SU-DHL-6 (cell line): Measurements from ENCODE around the gene KMT5B.

Source experiments
- H2AFZ ChIP-seq: fragments of 200-600 bp; sonication (generic); 2 replicates; pipeline ENCODE4 v1.6.1; 2014; ENCODE audit warnings: low read depth, mild to moderate bottlenecking, moderate library complexity, mixed read lengths, antibody characterized with exemption, low read length; ENCODE audit not compliant: severe bottlenecking
- H3F3A ChIP-seq: fragments of 200-600 bp; shearing (Covaris generic); 2 replicates; pipeline ENCODE4 v1.6.0; 2016; ENCODE audit warnings: antibody characterized with exemption, mild to moderate bottlenecking; ENCODE audit not compliant: insufficient read depth
- H3K27ac ChIP-seq: fragments of 200-600 bp; sonication (generic); 2 replicates; pipeline ENCODE4 v1.5.1; 2016; ENCODE audit warnings: low read depth, mild to moderate bottlenecking, low read length, moderate library complexity, mixed read lengths
- H3K27me3 ChIP-seq: fragments of 200-600 bp; sonication (generic), shearing (Covaris generic); 2 replicates; pipeline ENCODE4 v1.6.0; 2014; ENCODE audit warnings: mild to moderate bottlenecking, low read length
- H3K36me3 ChIP-seq: fragments of 200-600 bp; sonication (generic); 2 replicates; pipeline ENCODE4 v1.6.1; 2014; ENCODE audit warnings: mild to moderate bottlenecking, low read length, mixed read lengths
- H3K4me2 ChIP-seq: fragments of 300-600, 200-600 bp; shearing (Covaris generic), sonication (generic); 2 replicates; pipeline ENCODE4 v1.6.0; 2014; ENCODE audit warnings: low read length, low read depth, mild to moderate bottlenecking; ENCODE audit not compliant: poor library complexity, severe bottlenecking
- H3K4me3 ChIP-seq: fragments of 200-600 bp; sonication (generic); 2 replicates; pipeline ENCODE4 v1.5.1; 2014; ENCODE audit warnings: antibody characterized with exemption, low read length, mild to moderate bottlenecking, mixed read lengths; ENCODE audit not compliant: insufficient read depth, poor library complexity, severe bottlenecking
- H3K79me2 ChIP-seq: fragments of 200-600 bp; sonication (generic); 2 replicates; pipeline ENCODE4 v1.6.1; 2014; ENCODE audit warnings: mild to moderate bottlenecking, low read length, moderate library complexity; ENCODE audit not compliant: insufficient read depth
- H3K9ac ChIP-seq: fragments of 200-600 bp; sonication (generic); 2 replicates; pipeline ENCODE4 v1.7.0; 2014; ENCODE audit warnings: mild to moderate bottlenecking, low read length
- H3K9me2 ChIP-seq: fragments of 200-600 bp; sonication (generic); replicated peaks from 2 replicates; pipeline ENCODE4 v1.6.1; 2014; ENCODE audit warnings: low read length; ENCODE audit not compliant: insufficient read depth
- H3K9me3 ChIP-seq: fragments of 200-600 bp; sonication (generic); 2 replicates; pipeline ENCODE4 v1.6.1; 2014; ENCODE audit warnings: low read length, mixed read lengths; ENCODE audit not compliant: insufficient read depth
- H4K20me1 ChIP-seq: fragments of 200-600 bp; sonication (generic); 2 replicates; pipeline ENCODE4 v1.6.1; 2014; ENCODE audit warnings: low read depth, mild to moderate bottlenecking, antibody characterized with exemption, low read length, moderate library complexity, mixed read lengths
- EZH2phosphoT487 ChIP-seq: fragments of 200-600 bp; sonication (generic), shearing (Covaris generic); conservative IDR thresholded peaks from 2 replicates; pipeline ENCODE4 v1.6.1; 2018; ENCODE audit warnings: mild to moderate bottlenecking, antibody characterized with exemption, low read length, moderate library complexity, mixed read lengths
- TF ChIP-seq, protein P1 (sequence below): fragments of 200-600 bp; sonication (generic); IDR thresholded peaks from one replicate; pipeline ENCODE4 v1.5.1; 2017; ENCODE audit warnings: antibody characterized with exemption, mild to moderate bottlenecking, low read length, moderate library complexity; ENCODE audit not compliant: insufficient read depth, poor library complexity, severe bottlenecking

The KMT5B gene

GRCh38 chr11:68120273-68121066 is 92.6 kb downstream of the KMT5B start:
- H3K79me2 ChIP-seq, result peaks cover 50% of the 10 kb centered on the region
- H3K4me3 ChIP-seq, result peak overlapping the region; percentile 47
- no peaks in the 10 kb centered on the region for H3K9me3 ChIP-seq
- no peaks in the 10 kb centered on the region for H3K27me3 ChIP-seq
- H3K36me3 ChIP-seq, result no peaks in the 10 kb centered on the region
- no peaks in the 10 kb centered on the region for H3K9me2 ChIP-seq
- peaks cover 4% of the 10 kb centered on the region; the same call in 1 of the 2 replicates for H4K20me1 ChIP-seq
- H2AFZ ChIP-seq, result no peak overlapping the region
- H3F3A ChIP-seq, result peaks cover 8% of the 10 kb centered on the region
- peak overlapping the region; percentile 67 for H3K9ac ChIP-seq
- TF ChIP-seq, protein P1, sequence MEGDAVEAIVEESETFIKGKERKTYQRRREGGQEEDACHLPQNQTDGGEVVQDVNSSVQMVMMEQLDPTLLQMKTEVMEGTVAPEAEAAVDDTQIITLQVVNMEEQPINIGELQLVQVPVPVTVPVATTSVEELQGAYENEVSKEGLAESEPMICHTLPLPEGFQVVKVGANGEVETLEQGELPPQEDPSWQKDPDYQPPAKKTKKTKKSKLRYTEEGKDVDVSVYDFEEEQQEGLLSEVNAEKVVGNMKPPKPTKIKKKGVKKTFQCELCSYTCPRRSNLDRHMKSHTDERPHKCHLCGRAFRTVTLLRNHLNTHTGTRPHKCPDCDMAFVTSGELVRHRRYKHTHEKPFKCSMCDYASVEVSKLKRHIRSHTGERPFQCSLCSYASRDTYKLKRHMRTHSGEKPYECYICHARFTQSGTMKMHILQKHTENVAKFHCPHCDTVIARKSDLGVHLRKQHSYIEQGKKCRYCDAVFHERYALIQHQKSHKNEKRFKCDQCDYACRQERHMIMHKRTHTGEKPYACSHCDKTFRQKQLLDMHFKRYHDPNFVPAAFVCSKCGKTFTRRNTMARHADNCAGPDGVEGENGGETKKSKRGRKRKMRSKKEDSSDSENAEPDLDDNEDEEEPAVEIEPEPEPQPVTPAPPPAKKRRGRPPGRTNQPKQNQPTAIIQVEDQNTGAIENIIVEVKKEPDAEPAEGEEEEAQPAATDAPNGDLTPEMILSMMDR, result no peak
- no peak for TF ChIP-seq EZH2phosphoT487
- H3K4me2 ChIP-seq, result peak overlapping the region; percentile 53
- peak overlapping the region; percentile 55 for H3K27ac ChIP-seq

- no peak for TF ChIP-seq EZH2phosphoT487
- TF ChIP-seq, protein P1, result no peak
- Histone ChIP-seq H3K9me3 (no peaks in the 10 kb centered on the region), H3K4me3 (peak overlapping the region; percentile 47), H3K9me2 (no peaks in the 10 kb centered on the region), H3K9ac (peak overlapping the region; percentile 27; the same call in 1 of the 2 replicates), H2AFZ (no peak overlapping the region), H3K27me3 (no peaks in the 10 kb centered on the region), H3K27ac (peak overlapping the region; percentile 67), H3F3A (peaks cover 8% of the 10 kb centered on the region), H3K36me3 (no peaks in the 10 kb centered on the region), H4K20me1 (peaks cover 7% of the 10 kb centered on the region; the same call in 1 of the 2 replicates), H3K4me2 (peak overlapping the region; percentile 53), H3K79me2 (peaks cover 66% of the 10 kb centered on the region)
These were observed 94.2 kb downstream of the KMT5B start for GRCh38 chr11:68118706-68119448.

DNA sequence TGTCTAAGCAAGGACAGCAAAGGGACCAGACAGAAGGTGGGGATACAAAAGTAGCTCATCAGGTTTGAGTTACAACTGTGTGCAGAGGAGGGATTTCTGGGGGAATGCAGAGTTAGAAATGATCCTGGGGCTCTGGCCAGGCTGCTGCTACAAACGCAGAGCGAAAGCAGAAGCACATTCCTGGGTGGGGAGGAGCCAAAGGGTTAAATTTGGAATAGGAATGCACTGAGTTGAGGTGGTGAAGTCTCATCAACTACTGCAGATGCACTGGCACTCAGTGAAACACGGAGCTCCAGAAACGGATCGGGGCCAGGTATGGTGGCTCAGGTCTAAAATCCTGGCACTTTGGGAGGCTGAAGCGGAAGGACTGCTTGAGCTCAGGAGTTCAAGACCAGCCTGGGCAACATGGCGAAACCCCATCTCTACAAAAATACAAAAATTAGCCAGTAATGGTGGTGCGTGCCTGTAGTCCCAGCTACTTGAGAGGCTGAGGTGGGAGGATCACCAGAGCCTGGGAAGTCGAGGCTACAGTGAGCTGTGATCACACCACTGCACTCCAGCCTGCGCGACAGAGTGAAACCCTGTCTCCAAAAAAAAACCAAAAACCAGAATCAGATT is 95.1 kb downstream of the KMT5B start:
- H4K20me1 ChIP-seq, result peaks cover 7% of the 10 kb centered on the region; the same call in 1 of the 2 replicates
- H3K9me2 ChIP-seq, result no peaks in the 10 kb centered on the region
- no peak overlapping the region for H3K4me3 ChIP-seq
- no peaks in the 10 kb centered on the region for H3K27me3 ChIP-seq
- no peaks in the 10 kb centered on the region for H3K9me3 ChIP-seq
- peaks cover 8% of the 10 kb centered on the region for H3F3A ChIP-seq
- H3K9ac ChIP-seq, result no peak overlapping the region
- no peak overlapping the region for H2AFZ ChIP-seq
- H3K4me2 ChIP-seq, result no peak overlapping the region
- H3K27ac ChIP-seq, result no peak overlapping the region
- H3K79me2 ChIP-seq, result peaks cover 71% of the 10 kb centered on the region
- TF ChIP-seq, protein P1, result no peak
- TF ChIP-seq EZH2phosphoT487, result no peak
- no peaks in the 10 kb centered on the region for H3K36me3 ChIP-seq
